ENCODE results near the gene SLC7A14.

The SLC7A14 gene

DNA sequence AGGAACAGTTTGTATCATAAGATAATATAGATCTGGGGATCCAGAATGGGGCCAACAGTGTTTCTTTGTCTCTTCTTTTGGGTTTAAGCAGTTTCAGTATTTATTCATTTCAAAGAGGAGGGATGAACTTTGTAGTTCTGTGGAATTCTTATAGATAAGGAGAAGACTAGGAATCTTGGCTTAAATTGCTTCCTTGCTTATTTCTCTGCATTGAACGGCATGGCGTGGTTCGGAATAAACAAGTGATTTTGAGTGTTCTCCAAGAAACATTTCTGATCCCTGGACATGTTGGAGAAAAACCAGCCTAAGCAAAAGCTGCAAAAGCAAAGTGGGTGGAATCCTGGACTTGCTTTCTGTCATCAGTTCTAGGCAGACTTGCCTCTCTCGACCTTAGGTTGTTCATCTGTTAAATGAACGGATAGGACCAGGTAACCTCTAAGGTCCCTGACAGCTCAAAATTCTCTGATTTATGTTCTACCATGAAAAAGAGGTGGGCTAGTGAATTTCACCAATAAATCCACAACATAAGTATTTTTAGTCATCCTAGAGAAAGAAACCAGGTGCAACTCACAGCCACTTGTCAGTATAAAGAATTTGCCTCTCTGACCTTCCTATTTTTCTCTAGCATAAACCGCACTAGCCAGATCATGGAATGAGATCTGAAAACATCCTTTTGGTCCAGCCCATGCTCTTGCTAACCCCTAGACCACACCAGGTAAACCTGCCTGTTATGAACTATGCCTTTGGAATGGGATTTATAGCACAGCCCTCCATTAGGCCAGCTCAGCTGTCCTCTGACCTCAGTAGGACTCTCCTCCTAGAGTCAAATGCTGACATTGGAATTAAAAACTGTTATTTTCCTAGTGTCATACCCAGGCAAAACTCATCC is 88.4 kb downstream of the SLC7A14 start:
- DNase-seq (ENCODE audit: low read depth in 2 of 2), result no peak

DNA sequence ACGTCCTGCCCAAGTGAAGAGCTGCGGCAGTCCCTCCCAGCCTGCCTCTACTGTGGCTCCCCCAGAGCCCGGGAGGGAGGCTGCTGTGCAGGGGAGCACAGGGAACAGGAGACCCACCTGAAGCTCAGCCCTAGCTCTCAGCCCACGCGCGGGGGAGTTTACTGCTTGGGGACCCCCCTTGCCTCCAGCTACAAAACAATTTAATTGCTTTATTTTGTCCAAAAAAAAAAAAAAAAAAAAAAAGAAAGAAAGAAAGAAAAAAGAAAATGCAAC is 89.1 kb downstream of the SLC7A14 start:
- DNase-seq (ENCODE audit: low read depth in 2 of 2), result no peak

DNA sequence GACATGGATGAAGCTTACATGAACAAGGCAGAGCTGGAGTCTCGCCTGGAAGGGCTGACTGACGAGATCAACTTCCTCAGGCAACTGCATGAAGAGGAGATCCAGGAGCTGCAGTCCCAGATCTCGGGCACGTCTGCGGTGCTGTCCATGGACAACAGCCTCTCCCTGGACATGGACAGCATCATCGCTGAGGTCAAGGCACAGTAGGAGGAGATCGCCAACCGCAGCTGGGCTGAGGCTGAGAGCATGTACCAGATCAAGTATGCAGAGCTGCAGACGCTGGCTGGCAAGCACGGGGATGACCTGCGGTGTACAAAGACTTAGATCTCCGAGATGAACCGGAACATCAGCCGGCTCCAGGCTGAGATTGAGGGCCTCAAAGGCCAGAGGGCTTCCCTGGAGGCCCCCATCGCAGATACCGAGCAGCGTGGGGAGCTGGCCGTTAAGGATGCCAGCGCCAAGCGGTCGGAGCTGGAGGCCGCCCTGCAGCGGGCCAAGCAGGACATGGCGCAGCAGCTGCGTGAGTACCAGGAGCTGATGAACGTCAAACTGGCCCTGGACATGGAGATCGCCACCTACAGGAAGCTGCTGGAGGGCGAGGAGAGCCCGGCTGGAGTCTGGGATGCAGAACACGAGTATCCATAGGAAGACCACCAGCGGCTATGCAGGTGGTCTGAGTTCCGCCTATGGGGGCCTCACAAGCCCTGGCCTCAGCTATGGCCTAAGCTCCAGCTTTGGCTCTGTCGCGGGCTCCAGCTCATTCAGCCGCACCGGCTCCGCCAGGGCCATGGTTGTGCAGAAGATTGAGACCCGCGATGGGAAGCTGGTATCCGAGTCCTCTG is 89.6 kb downstream of the SLC7A14 start:
- DNase-seq (ENCODE audit: low read depth in 2 of 2), result no peak

DNA sequence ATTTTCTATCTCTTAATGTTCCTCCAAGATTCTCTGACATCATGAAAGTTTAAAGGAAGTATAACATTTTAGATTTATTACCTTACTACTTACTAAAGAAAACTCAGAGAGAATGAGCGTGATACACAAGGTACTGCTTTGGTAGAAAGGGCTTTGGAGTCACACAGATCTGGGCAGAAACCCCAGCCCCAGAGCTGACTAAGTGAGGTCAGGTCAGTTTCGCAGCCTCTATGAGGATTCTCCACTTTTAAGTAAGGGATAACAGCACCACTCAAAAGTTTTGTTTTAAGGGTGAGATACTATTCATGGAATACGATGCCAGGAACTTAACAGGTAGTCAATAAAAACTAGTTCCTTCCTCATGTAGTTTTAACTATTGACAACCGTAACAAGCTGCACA is 91.1 kb downstream of the SLC7A14 start:
- DNase-seq (ENCODE audit: low read depth in 2 of 2), result no peak

DNA sequence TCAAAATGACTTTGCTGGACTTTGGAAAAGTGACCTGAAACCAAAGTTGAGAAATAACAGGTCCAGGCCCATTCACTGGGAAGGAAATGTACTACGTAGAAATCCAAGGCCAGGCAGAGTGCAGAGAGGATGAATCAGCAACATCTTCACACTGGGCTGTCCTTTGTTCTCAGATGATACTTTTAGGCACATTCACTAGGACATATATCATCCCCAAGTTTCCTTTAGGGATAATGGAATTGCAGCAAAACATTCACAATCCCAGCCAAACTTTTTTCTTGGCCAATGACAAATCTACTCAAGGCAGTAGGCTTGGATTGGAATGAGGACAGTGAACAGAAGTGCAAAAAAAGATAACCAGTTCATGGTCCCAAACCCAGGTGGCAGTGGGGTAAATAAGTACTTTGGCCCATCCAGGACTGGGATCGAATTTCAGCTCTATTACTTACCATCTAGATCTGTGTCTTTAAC is 92.1 kb downstream of the SLC7A14 start:
- DNase-seq (ENCODE audit: low read depth in 2 of 2), result no peak

DNA sequence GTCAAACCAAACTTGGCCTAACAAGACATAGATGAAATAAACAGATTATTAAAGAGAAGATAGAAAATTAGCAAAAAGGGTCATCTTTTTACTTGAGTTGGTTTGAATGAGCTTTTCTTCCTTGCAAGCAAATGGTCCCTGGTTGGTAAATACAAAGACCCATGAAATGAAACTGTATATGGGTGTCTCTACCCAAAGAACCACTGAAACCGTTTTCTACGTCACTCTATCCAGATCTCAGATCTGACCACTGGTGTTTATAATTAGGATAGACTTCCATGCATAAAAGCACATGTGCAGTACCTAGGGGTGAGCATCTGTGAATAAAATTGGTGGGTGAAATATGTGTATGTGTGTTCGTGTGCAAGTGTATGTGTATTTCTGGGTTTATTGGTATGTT is 94.0 kb downstream of the SLC7A14 start:
- no peak for DNase-seq (ENCODE audit: low read depth in 2 of 2)

DNA sequence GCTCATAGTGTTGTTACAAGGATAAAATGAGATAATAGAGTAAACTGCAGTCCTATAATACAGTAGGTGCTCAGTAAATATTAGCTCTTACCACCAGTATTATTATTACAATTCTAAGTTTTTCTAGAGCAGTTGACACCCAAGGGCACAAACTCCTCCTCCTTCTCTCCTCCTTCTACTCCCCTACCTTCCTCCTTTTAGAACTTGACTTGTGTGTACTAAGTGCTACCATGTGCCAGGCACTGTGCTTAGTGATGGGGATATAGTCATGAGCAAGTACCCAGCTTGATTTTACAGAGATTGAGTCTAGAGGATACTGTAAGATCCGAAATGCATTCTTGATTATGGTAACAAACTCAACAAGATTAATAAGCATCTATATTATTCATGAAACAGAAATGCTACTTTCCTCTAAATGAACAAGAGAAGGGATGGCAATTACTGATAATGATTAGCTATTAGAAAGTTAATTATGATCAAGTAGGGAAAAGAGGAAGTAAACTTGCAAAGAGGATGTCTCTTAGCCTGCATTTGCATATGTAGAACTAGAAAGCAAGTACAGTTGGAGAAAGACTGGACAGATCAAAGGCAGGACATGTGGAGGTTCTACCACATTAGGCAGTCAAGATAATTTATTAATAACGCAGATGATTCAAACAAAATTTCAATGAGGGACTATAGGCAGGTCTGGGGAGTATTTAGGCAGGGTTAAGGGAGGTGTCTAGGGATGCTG is 94.9 kb downstream of the SLC7A14 start:
- no peak for DNase-seq (ENCODE audit: low read depth in 2 of 2)

DNA sequence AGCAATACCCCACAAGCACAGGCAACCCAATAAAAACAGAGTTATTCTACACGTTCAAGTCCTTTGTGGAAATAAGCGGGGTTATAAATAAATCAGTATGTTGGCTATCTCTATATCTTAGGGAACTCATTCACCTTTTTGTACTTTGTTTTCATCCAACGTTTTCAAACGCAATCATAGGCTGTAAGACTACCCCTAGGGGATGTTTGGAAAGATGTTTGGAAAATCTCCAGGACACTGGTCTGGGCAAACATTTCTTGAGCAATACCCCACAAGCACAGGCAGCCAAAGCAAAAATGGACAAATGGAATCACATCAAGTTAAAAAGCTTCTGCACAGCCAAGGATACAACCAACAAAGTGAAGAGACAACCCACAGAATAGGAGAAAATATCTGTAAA is 97.1 kb downstream of the SLC7A14 start:
- no peak for DNase-seq (ENCODE audit: low read depth in 2 of 2)

DNA sequence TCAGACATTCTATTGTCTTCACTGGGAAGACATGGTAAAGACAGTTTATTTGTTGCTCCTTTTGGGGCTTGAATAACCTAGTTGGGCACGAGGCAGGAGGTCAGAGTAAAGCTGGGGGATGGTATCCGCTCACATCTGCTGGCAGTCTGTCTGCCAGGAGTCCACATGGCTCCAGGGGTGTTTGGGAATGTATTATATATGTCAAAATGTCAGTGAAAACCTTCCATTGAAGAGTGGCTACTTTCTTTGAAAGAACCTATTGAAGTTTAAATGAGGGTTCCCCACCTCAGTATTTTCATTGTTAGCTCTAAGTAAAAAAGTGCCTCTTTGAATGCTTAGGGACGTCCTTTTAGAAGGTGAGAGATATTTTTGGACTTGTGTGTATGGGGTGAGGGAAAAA is 98.8 kb downstream of the SLC7A14 start:
- no peak for DNase-seq (ENCODE audit: low read depth in 2 of 2)

DNA sequence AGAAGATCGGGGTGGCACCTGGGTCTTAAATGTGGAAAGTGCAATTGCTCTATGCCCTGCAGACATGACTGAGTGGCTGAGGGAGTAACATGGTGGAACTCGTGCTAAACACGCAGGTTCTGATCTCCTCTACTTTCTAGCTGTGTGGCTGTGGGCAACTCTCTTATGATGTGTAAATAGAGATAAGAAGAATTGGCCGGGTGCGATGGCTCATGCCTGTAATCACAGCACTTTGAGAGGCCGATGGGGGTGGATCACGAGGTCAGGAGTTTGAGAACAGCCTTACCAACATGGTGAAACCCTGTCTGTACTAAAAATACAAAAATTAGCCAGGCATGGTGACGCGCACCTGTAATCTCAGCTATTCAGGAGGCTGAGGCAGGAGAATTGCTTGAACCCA is 99.5 kb downstream of the SLC7A14 start:
- DNase-seq (ENCODE audit: low read depth in 2 of 2), result no peak

DNA sequence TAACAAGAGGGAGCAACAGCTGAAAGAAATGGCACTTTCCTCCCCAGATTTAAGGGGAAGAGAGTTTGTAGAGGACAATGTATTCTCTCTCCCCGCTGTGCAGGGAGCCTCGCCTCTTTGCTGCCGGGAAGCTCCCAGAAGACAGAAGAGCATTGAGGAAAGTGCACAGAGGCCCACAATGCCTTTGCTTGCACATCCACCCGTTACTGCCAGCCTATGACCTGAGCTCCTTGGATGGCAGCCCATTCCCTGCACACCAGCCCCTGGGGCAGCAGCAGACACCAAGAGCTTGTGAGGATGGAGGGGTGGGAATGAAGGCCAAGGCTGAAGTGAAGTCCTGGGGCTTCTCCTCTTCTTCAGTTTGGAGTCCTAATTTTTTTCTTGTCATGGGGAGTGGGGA is 100.2 kb downstream of the SLC7A14 start:
- DNase-seq (ENCODE audit: low read depth in 2 of 2), result no peak

DNA sequence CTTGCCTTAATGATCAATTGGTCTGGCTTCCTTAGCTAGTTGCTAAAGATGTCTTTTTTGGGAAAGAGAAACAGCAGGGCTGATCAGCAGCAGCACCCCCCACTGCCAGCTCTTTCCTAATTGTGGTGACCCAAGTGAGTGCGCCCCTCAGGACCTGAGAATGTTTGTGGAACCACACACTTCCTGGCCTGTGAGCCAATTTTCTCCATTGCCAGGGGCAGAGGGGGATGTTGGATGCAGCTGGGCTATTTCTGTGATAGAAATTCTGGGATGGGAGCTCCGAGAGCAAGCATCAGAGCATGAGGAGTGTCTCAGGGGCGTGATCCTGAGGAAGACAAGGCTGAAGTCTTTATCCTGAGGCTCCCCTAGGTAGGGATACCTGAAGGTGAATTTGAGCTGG is 100.6 kb downstream of the SLC7A14 start:
- DNase-seq (ENCODE audit: low read depth in 2 of 2), result no peak

DNA sequence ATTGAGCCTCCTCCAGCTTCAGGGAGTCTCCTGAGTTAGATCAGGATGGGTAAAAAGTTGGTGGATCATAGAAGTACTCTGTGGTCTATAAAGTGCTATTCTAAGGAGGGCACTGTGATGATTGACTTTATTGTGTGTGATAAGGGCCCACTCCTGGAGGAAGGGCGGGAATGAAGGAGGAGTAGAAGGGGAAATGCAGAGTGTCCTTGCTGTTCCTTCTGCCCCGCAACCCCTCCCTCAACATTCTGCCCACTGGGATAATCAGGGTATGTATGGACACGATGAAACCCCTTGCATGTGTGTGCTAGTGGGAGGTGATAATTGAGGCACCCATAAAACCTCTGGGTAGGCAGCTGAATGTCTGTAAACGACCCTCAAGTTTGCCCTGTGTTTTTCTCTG is 101.0 kb downstream of the SLC7A14 start:
- DNase-seq (ENCODE audit: low read depth in 2 of 2), result no peak

DNA sequence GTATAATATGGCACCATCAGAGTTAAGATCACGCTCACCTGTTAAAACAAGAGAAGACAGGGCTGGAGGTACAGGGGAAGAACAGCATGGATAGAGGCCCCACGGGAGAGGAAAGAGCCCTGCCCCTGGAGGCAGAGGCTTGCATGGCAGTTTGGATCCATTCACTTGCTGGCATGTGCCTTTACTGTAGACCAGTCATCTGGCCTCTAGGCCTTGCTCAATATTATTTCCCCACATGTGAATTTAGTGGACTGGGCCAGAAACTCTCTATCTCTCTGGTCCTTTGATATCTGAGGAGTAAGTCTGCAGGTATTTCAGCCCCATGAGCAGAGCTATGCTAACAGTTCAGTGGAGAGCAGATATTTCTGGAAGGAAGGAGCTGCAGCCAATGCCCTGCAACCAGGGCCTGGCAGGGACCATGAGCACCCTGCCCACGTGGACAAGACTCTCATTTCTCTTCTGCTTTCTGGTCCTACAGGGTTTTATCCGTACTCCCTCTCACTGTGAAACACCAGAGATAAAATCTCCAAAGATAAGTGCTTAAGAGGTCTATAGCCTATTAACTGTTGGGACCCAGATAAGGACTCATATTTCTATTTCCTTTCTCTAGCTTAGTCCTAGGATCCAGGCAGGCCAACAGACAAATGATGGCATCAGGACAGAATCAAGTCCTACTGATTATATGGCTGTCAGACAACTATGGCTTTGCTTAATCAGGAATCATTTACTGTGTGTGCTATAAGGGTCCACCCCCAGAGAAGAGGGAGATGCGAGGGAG is 102.2 kb downstream of the SLC7A14 start:
- DNase-seq (ENCODE audit: low read depth in 2 of 2), result no peak

DNA sequence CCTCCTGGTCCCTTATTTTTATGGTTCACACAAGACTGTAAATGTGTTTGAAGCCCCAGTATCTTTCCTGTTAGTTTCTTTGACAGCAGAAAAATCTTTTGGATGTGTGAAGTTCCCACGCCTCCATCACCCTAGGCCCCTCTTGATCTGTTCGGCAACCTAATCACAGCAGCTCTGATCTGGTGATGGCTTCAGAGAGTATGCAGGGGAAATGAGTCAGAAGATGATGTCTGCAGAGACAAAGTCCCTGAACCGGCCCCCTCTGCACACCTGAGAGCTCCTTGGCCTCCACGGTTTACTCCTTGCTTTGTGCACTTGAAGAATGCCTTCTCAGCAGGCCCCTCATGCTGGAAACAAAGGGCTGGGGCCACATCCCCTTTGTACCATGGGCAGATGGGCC is 103.7 kb downstream of the SLC7A14 start:
- no peak for DNase-seq (ENCODE audit: low read depth in 2 of 2)

DNA sequence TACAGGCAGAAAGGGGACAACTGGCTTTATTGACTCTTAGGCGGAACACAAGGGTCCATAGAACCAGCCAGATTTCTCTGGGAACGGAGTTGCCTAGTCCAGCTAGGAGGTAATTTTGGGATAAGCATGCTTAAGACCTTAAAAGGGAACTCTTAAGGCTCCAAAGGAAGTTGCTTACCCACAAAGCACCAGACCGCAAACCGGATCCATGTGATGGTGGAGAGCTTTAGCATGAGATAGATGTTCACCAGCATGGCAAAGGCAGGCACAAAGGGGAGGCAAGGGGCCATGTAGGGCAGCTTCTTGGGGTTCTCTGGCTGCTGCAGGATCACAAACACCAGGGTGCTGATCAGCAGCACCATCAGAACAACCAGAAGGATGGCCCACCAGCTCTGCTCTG is 105.8 kb downstream of the SLC7A14 start:
- DNase-seq (ENCODE audit: low read depth in 2 of 2), result no peak

DNA sequence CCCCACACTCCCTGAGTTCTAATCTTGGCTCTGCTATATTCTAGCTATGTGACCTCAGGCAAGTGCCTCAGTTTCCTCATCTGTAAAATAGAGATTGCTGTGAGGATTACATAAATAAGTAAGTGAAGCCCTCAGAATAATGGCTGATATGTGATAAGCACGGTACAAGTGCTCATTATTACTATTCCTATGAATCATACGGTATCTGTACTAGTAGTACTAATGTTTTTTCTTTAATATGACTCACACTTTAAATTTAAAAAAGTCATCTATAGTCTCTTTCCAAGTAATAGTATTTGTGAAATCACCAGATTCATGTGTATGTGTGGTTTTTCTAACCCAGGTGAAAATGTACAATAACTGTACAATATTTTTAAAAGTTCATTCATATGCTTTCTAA is 108.5 kb downstream of the SLC7A14 start:
- DNase-seq (ENCODE audit: low read depth in 2 of 2), result no peak

DNA sequence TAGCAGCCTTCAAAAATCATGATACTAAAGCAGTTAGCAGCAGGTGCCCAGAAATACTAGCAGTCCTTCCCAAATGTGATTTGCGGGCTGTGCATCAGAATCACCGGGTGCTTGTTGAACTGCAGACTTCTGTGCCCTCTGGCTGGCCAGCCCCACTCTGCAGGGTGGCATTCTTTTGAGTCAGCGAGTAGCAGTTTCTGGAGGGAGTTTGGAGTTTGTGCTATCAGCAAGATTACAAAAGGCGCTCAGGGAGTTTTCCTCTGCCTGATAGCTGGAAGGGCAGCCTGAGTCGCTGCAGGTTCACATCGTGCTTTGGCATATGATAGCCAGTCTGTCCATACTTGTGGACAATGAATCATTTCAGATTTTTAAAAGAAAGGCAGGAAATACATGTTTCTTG is 109.6 kb downstream of the SLC7A14 start:
- no peak for DNase-seq (ENCODE audit: low read depth in 2 of 2)

DNA sequence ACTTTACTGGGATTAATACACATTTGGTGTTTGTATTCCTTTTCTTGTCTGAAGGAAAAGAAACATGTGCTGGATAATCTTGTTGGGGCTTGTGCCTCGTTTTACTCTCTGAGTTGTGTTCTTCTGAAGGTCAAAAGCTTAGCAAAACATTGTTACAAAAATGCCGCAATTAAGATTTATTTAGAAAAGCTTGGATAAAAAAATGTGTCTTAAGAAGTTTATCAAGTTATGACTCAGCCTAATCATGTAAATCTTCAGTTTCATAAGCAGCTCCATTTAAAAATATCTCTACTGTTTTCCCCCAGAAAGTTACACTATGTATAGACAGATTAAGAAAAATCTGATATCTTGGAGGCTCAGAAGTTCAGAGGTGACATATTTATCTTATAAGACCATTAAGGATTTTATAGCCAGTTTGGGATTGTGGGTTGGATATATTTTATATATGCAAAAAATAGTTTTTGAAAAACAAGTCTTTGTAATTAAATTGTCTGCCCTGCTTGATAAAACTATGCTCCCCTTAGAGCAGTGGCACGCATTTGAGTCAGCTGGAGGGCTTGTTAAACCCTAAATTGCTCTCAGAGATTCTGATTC is 110.7 kb downstream of the SLC7A14 start:
- no peak for DNase-seq (ENCODE audit: low read depth in 2 of 2)

DNA sequence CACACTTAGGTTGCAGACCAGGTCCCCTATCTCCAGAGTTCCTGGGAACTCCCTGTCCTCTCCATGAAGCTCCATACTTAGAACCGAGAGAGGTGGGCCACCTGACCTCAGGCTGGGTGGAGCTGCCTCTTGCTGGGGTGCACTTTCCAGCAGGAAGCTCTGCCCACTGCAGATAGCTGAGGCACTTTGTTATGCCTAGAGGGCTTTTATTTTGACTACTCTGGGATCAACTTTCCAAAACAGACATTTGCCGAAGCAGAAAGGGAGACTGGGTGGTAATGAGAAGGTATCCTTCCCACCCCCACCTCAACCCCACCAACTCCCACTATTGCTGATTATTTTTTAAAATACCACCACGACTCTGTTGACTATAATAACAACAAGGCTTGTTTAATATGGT is 112.5 kb downstream of the SLC7A14 start:
- DNase-seq (ENCODE audit: low read depth in 2 of 2), result no peak

DNA sequence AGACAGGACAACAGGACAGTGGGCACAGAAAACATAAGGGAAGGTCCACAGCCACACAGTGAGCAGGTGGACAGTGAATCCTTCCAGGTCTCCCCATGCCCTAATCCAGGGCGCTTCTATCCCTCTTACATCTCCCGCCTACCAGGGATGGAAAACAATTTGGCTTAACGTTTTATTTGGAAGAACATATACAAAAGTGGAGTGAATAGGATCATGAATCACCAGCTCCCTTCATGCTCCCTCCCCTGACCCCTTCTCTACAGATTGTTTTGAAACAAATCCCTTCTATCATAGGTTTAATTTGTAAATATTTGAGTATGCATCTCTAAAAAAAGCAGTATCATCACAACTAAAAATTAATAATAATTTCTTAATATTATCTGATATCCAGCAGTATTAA is 114.7 kb downstream of the SLC7A14 start:
- DNase-seq (ENCODE audit: low read depth in 2 of 2), result no peak

Data from stimulated activated CD8-positive, alpha-beta memory T cell treated with anti-CD3 and anti-CD28 coated beads, Interleukin-15, amount 100 ng/mL, for 48 hours (primary cell).